Keratinocyte (primary cell): Measurements from ENCODE around the gene SIGLEC1. TPM values are rescaled to one million over a fixed set of nuclear protein-coding genes. Genes with fewer than 3 reads are reported as not detected.

ENCODE experiments used
- DNase-seq: peaks from one replicate; pipeline ENCODE4 v3.0.0-alpha.2; 2011; ENCODE audit warnings: low read depth, missing footprints, low spot score
- FAIRE-seq: peaks from 2 replicates; lab custom pipeline; 2011; peaks lifted over from hg19 to GRCh38; lab: Jason Lieb, UNC
- H2AFZ ChIP-seq: 2 replicates; pipeline ENCODE4 v1.6.0; 2012; ENCODE audit warnings: low read length, control low read depth, inconsistent platforms; ENCODE audit not compliant: control insufficient read depth
- H3K27ac ChIP-seq: 2 replicates; pipeline ENCODE4 v1.5.1; 2011; ENCODE audit warnings: low read length; ENCODE audit not compliant: control insufficient read depth, insufficient read depth
- H3K27me3 ChIP-seq: 3 replicates; pipeline ENCODE4 v1.6.0; 2011; ENCODE audit warnings: low read length; ENCODE audit not compliant: control insufficient read depth, insufficient read depth; ENCODE audit errors: extremely low read depth
- H3K36me3 ChIP-seq, 2 experiments: 2 replicates in 1 of 2; 3 replicates in 1 of 2; pipeline ENCODE4 v1.5.1; 2011; ENCODE audit warnings: low read length in 2 of 2, mild to moderate bottlenecking in 1 of 2; ENCODE audit not compliant: control insufficient read depth in 2 of 2, insufficient read depth in 2 of 2; ENCODE audit errors: extremely low read depth in 1 of 2
- H3K4me1 ChIP-seq: 3 replicates; pipeline ENCODE4 v1.5.1; 2011; ENCODE audit warnings: low read length; ENCODE audit not compliant: control insufficient read depth, insufficient read depth; ENCODE audit errors: extremely low read depth
- H3K4me2 ChIP-seq: 3 replicates; pipeline ENCODE4 v1.6.0; 2011; ENCODE audit warnings: low read depth, low read length; ENCODE audit not compliant: control insufficient read depth, insufficient read depth; ENCODE audit errors: extremely low read depth
- H3K4me3 ChIP-seq, 3 experiments: fragments of 200-600 bp in 1 of 3; sonication (generic) in 1 of 3; 2 replicates in 2 of 3; 3 replicates in 1 of 3; pipeline ENCODE4 v1.5.1; 2011 to 2016; ENCODE audit warnings: low read length in 3 of 3, mild to moderate bottlenecking in 3 of 3, control low read depth in 2 of 3, inconsistent platforms in 1 of 3, low read depth in 1 of 3, mixed read lengths in 1 of 3, mixed run types in 1 of 3, moderate library complexity in 1 of 3; ENCODE audit not compliant: control insufficient read depth in 2 of 3, insufficient read depth in 2 of 3; ENCODE audit errors: extremely low read depth in 1 of 3
- H3K79me2 ChIP-seq: 2 replicates; pipeline ENCODE4 v1.6.0; 2012; ENCODE audit warnings: low read length; ENCODE audit not compliant: control insufficient read depth, insufficient read depth
- H3K9ac ChIP-seq: 3 replicates; pipeline ENCODE4 v1.6.0; 2011; ENCODE audit warnings: low read length; ENCODE audit not compliant: control insufficient read depth, insufficient read depth; ENCODE audit errors: extremely low read depth
- H3K9me1 ChIP-seq: 3 replicates; pipeline ENCODE4 v1.6.0; 2011; ENCODE audit warnings: low read length; ENCODE audit not compliant: control insufficient read depth, insufficient read depth; ENCODE audit errors: extremely low read depth
- H3K9me3 ChIP-seq: 2 replicates; pipeline ENCODE4 v1.5.1; 2012; ENCODE audit warnings: low read depth, low read length; ENCODE audit not compliant: control insufficient read depth
- H4K20me1 ChIP-seq: 3 replicates; pipeline ENCODE4 v1.6.0; 2011; ENCODE audit warnings: low read length; ENCODE audit not compliant: control insufficient read depth, insufficient read depth; ENCODE audit errors: extremely low read depth
- EZH2 ChIP-seq: IDR thresholded peaks from one replicate; pipeline ENCODE4 v1.6.1; 2012; ENCODE audit warnings: inconsistent platforms, mild to moderate bottlenecking, low read length, moderate library complexity
- dilution Hi-C: fragments of 300-500 bp; cut with MboI; formaldehyde crosslinking; loops from one replicate; pipeline ENCODE4 v1.7.0; 2020; ENCODE audit warnings: low sequenced_read_pairs; ENCODE audit not compliant: extremely low pct_ligation_motif_present
- polyA plus RNA-seq, 5 experiments: library from polyadenylated mRNA; depleted of rRNA in 3 of 5; stranded (reverse) in 3 of 5; stranded (forward) in 1 of 5; unstranded in 1 of 5; fragments of >200 nt; gene quantifications; 1 replicate in 1 of 5; 2 replicates in 3 of 5; 3 replicates in 1 of 5; pipeline versions ENCODE4 v1.2.1 to v1.2.3, GENCODE V29; 2011 to 2012; ENCODE audit warnings: missing spikeins in 2 of 5, low read depth in 1 of 5, low replicate concordance in 1 of 5
- TF ChIP-seq, protein P1 (sequence below), 3 experiments: IDR thresholded peaks in 1 of 3; conservative IDR thresholded peaks in 1 of 3; optimal IDR thresholded peaks in 1 of 3; 2 replicates in 2 of 3; 3 replicates in 1 of 3; pipeline versions ENCODE3 to v1.5.1; 2011; ENCODE audit warnings: low read length in 3 of 3, mild to moderate bottlenecking in 3 of 3, moderate library complexity in 2 of 3, control low read depth in 1 of 3, inconsistent platforms in 1 of 3; ENCODE audit not compliant: insufficient read depth in 2 of 3; ENCODE audit errors: extremely low read depth in 1 of 3

SIGLEC1 gene
- polyA plus RNA-seq, 1 donor (not counting 4 experiments of a cell fraction or from before 2014, with no cell fraction given), result not detected

DNA sequence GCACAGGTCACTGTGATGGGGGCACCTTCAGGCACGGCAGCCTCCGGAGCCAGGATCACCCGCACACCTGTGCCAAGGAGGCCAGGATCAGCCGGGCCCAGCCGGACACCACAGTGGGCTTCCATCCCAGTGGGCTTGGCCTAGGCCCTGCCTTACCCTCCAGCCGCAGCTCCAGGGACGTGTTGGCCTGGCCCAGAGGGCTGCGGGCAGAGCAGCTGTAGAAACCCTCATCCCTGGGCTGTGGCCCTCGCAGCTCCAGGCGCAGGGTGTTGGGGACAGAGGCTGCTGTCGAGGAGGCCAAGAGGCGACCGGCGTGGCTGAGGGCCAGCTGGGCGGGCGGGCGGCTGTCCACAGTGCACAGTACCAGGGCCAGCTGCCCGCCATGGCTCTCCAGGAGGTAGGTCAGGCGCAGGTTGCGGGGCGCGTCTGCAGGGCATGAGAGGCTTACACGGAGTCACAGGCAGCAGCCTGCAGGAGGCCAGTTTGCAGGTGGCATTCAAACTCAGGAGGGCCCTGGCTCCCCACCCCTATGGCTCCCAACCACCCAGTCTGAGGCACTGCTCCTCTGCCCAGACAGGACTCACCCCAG lies 19.6 kb downstream of the SIGLEC1 start:
- H3K9ac ChIP-seq, result no peak overlapping the region

DNA sequence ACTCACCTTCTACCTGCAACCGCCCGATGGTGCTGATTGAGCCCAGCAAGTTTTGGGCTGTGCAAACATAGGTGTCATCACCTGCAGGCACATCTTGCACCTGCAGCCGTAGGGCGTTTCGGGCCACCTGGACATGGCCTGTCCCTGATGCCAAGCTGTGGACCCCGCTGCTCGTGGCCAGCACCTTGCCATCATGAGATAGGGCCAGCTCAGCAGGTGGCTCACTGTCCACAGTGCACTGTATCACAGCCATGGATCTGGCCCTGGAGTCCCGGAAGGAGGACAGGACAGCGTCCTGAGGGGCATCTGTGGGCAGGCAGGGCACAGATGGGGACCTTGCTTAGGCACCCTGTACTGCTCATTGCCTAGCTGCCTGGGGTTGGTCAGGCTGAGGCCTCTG lies 20.5 kb downstream of the SIGLEC1 start:
- Histone ChIP-seq H4K20me1 (no peaks in the 10 kb centered on the region), H3K27ac (no peak overlapping the region), H3K4me3 (no peak overlapping the region), H3K79me2 (no peaks in the 10 kb centered on the region), H3K36me3 (no peaks in the 10 kb centered on the region), H3K9ac (no peak overlapping the region), H3K9me1 (no peaks in the 10 kb centered on the region), H3K9me3 (no peaks in the 10 kb centered on the region), H2AFZ (no peak overlapping the region), H3K27me3 (peaks cover 7% of the 10 kb centered on the region), H3K4me2 (no peak overlapping the region), H3K4me1 (no peaks in the 10 kb centered on the region)
- no peak for TF ChIP-seq EZH2
- dilution Hi-C loops, result no loop called here
- DNase-seq, result no peak
- FAIRE-seq, result no peak

More for the DNA sequence above, 19.6 kb downstream of the SIGLEC1 start:
- Histone ChIP-seq H3K36me3 (no peaks in the 10 kb centered on the region), H3K79me2 (no peaks in the 10 kb centered on the region), H2AFZ (no peak overlapping the region), H3K9me1 (no peaks in the 10 kb centered on the region), H3K4me2 (no peak overlapping the region), H4K20me1 (no peaks in the 10 kb centered on the region), H3K4me3 (no peak overlapping the region), H3K9me3 (no peaks in the 10 kb centered on the region), H3K27ac (no peak overlapping the region), H3K4me1 (no peaks in the 10 kb centered on the region), H3K27me3 (no peaks in the 10 kb centered on the region)
- TF ChIP-seq, protein P1, sequence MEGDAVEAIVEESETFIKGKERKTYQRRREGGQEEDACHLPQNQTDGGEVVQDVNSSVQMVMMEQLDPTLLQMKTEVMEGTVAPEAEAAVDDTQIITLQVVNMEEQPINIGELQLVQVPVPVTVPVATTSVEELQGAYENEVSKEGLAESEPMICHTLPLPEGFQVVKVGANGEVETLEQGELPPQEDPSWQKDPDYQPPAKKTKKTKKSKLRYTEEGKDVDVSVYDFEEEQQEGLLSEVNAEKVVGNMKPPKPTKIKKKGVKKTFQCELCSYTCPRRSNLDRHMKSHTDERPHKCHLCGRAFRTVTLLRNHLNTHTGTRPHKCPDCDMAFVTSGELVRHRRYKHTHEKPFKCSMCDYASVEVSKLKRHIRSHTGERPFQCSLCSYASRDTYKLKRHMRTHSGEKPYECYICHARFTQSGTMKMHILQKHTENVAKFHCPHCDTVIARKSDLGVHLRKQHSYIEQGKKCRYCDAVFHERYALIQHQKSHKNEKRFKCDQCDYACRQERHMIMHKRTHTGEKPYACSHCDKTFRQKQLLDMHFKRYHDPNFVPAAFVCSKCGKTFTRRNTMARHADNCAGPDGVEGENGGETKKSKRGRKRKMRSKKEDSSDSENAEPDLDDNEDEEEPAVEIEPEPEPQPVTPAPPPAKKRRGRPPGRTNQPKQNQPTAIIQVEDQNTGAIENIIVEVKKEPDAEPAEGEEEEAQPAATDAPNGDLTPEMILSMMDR (optimal IDR thresholded peaks at IDR 0.05 in 1 of 3, IDR thresholded peaks at IDR 0.05 in 1 of 3, conservative IDR thresholded peaks at IDR 0.05 in 1 of 3; ENCODE audit: extremely low read depth in 1 of 3, insufficient read depth in 2 of 3, low read length in 3 of 3), result no peak
- no peak for TF ChIP-seq EZH2
- DNase-seq (no peak), FAIRE-seq (no peak)
- dilution Hi-C loops, result no loop called here

DNA sequence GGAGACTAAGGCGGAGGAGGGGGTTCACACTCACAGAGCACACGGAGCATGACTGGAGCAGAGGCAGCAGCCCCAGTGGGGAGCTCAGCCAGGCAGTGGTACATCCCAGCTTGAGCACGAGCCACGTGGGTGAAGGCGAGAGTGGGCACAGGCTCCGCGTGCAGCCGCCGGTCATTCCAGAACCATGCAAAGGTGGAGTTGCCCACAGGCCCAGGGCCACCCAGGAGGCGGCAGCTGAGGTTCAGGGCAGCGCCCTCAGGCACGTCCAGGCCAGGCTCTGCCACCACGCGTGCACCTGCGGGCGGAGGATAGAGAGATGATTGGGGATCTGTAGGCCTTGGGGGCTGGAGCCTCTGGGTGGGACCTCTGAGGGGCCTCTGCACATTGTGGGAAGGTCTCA lies 21.1 kb downstream of the SIGLEC1 start:
- no peaks in the 10 kb centered on the region for H4K20me1 ChIP-seq
- dilution Hi-C loops, result no loop called here
- no peak overlapping the region for H3K4me3 ChIP-seq
- no peak for DNase-seq
- FAIRE-seq, result no peak
- no peak overlapping the region for H3K4me2 ChIP-seq
- H2AFZ ChIP-seq, result no peak overlapping the region
- no peaks in the 10 kb centered on the region for H3K9me3 ChIP-seq
- no peaks in the 10 kb centered on the region for H3K79me2 ChIP-seq
- TF ChIP-seq, protein P1 (optimal IDR thresholded peaks at IDR 0.05 in 1 of 3, IDR thresholded peaks at IDR 0.05 in 1 of 3, conservative IDR thresholded peaks at IDR 0.05 in 1 of 3; ENCODE audit: extremely low read depth in 1 of 3, insufficient read depth in 2 of 3, low read length in 3 of 3), result no peak
- no peak for TF ChIP-seq EZH2
- no peaks in the 10 kb centered on the region for H3K4me1 ChIP-seq
- no peaks in the 10 kb centered on the region for H3K9me1 ChIP-seq
- H3K27me3 ChIP-seq, result peaks cover 8% of the 10 kb centered on the region
- H3K27ac ChIP-seq, result no peak overlapping the region
- H3K9ac ChIP-seq, result no peak overlapping the region
- H3K36me3 ChIP-seq, result no peaks in the 10 kb centered on the region
